RWPE2 (cell line): Measurements from ENCODE around the gene CRKL.
A peak's percentile ranks its signal among the peaks of the same experiment; 100 is the strongest.

Experiments
- ATAC-seq: fragments of 200-7000 bp; cut with Tn5 transposase; 3 replicates; pipeline ENCODE4 v1.9.1; 2021; ENCODE audit warnings: low read depth
- DNase-seq: peaks from one replicate; pipeline ENCODE4 v3.0.0-alpha.2; 2020; ENCODE audit warnings: low spot score
- H3K27ac ChIP-seq: fragments of 450-650 bp; 2 replicates; pipeline ENCODE4 v1.5.1; 2017; ENCODE audit warnings: mild to moderate bottlenecking; ENCODE audit not compliant: poor library complexity, severe bottlenecking
- H3K27me3 ChIP-seq: fragments of 250-450 bp; sonication (Bioruptor Pico); 2 replicates; pipeline ENCODE4 v1.5.1; 2021; ENCODE audit warnings: mild to moderate bottlenecking, moderate library complexity; ENCODE audit not compliant: insufficient read depth, poor library complexity, severe bottlenecking
- H3K36me3 ChIP-seq: fragments of 250-450 bp; sonication (Bioruptor Pico); 2 replicates; pipeline ENCODE4 v1.5.1; 2020; ENCODE audit warnings: low read depth, mild to moderate bottlenecking, moderate library complexity
- H3K4me1 ChIP-seq: fragments of 250-450 bp; sonication (Bioruptor Pico); 2 replicates; pipeline ENCODE4 v1.5.1; 2021; ENCODE audit warnings: mild to moderate bottlenecking, moderate library complexity; ENCODE audit not compliant: insufficient read depth, poor library complexity, severe bottlenecking
- H3K4me3 ChIP-seq: fragments of 250-450 bp; sonication (Bioruptor Pico); 2 replicates; pipeline ENCODE4 v1.5.1; 2021; ENCODE audit warnings: mild to moderate bottlenecking, moderate library complexity; ENCODE audit not compliant: severe bottlenecking
- H3K9me3 ChIP-seq: fragments of 250-450 bp; sonication (Bioruptor Pico); 2 replicates; pipeline ENCODE4 v1.5.1; 2021; ENCODE audit warnings: mild to moderate bottlenecking, moderate library complexity; ENCODE audit not compliant: severe bottlenecking
- CTCF ChIP-seq: fragments of 450-650 bp; IDR thresholded peaks from one replicate; pipeline ENCODE4 v1.5.1; 2017; ENCODE audit warnings: mild to moderate bottlenecking, moderate library complexity; ENCODE audit not compliant: poor library complexity, severe bottlenecking

Gene CRKL

GRCh38 chr22:20976291-20976877 is 59.2 kb downstream of the CRKL start:
- no peaks in the 10 kb centered on the region for H3K9me3 ChIP-seq
- no peak overlapping the region for H3K27ac ChIP-seq
- H3K4me3 ChIP-seq, result no peak overlapping the region
- no peaks in the 10 kb centered on the region for H3K27me3 ChIP-seq
- no peaks in the 10 kb centered on the region for H3K4me1 ChIP-seq
- no peaks in the 10 kb centered on the region for H3K36me3 ChIP-seq
- no peak for DNase-seq
- ATAC-seq, result no peak
- no peak for TF ChIP-seq CTCF

- no peaks in the 10 kb centered on the region for H3K36me3 ChIP-seq
- no peaks in the 10 kb centered on the region for H3K27me3 ChIP-seq
- TF ChIP-seq CTCF, result no peak
- no peaks in the 10 kb centered on the region for H3K4me1 ChIP-seq
- ATAC-seq (no peak), DNase-seq (no peak)
- no peak overlapping the region for H3K4me3 ChIP-seq
- no peaks in the 10 kb centered on the region for H3K9me3 ChIP-seq
- no peak overlapping the region for H3K27ac ChIP-seq
Observed at GRCh38 chr22:20977019-20977418, 59.8 kb downstream of the CRKL start.

GRCh38 chr22:20977516-20978170 is 60.4 kb downstream of the CRKL start:
- H3K27me3 ChIP-seq, result no peaks in the 10 kb centered on the region
- ATAC-seq, result no peak
- H3K36me3 ChIP-seq, result no peaks in the 10 kb centered on the region
- no peaks in the 10 kb centered on the region for H3K9me3 ChIP-seq
- TF ChIP-seq CTCF, result no peak
- no peak for DNase-seq
- no peak overlapping the region for H3K4me3 ChIP-seq
- H3K27ac ChIP-seq, result no peak overlapping the region
- H3K4me1 ChIP-seq, result no peaks in the 10 kb centered on the region

GRCh38 chr22:20978419-20978818 is 61.2 kb downstream of the CRKL start:
- H3K9me3 ChIP-seq, result no peaks in the 10 kb centered on the region
- no peak overlapping the region for H3K27ac ChIP-seq
- H3K4me3 ChIP-seq, result no peak overlapping the region
- no peak for ATAC-seq
- no peaks in the 10 kb centered on the region for H3K27me3 ChIP-seq
- no peak for DNase-seq
- TF ChIP-seq CTCF, result no peak
- no peaks in the 10 kb centered on the region for H3K4me1 ChIP-seq
- H3K36me3 ChIP-seq, result peaks cover 3% of the 10 kb centered on the region; the same call in 1 of the 2 replicates

- Histone ChIP-seq H3K36me3 (peaks cover 9% of the 10 kb centered on the region), H3K4me3 (no peak overlapping the region), H3K27ac (no peak overlapping the region), H3K27me3 (no peaks in the 10 kb centered on the region), H3K9me3 (no peaks in the 10 kb centered on the region), H3K4me1 (no peaks in the 10 kb centered on the region)
- DNase-seq, result no peak
- ATAC-seq, result 0 out of 3 replicates have a peak, but pooled peaks have one; percentile 18
- no peak for TF ChIP-seq CTCF
Observed at GRCh38 chr22:20979243-20979809, 62.1 kb downstream of the CRKL start.
